Measurements from ENCODE around the gene CIPC. TPM values are rescaled to one million over a fixed set of nuclear protein-coding genes. Genes with fewer than 3 reads are reported as not detected.

CIPC gene
- total RNA-seq: 10 to 100 TPM; 28.8 to 32.4 TPM
- long read RNA-seq, donor 1, full-length matches to known transcripts: 4 of 5 reads
- long read RNA-seq, donor 1, partial matches to known transcripts: 1 of 5 reads
- long read RNA-seq, donor 1, other reads (novel, unspliced or antisense): 0 of 5 reads
- long read RNA-seq, donor 2: 0 reads

- intact Hi-C loops (cut with DNase I): no loop called here
These were observed at the start of gene CIPC for GRCh38 chr14:77097700-77098528. TSS of gene CIPC (plus strand) at chr14:77098258. CDS start at chr14:77105709, 7,451 bp downstream.

DNA sequence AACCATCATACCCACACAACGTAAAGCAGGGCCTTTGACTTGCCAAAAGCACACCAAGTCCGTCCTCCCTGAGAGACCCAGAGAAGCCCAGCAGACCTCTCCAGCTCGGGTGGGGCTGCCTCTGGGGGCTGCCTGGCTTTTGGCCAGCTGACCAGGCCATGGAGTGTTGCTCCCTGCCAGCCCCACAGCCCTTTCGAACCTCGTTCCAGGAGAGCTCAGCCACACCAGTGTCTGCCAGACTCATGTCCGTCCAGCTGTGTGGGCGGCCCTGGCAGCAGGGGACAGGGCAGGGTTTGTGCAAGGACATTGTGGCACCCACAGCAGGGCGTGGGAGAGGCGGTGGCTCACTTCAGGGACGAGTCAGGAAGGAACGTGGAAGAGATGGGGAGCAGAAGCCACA is 46.9 kb upstream of the CIPC start:
- intact Hi-C loops (cut with DNase I): loop anchor here in 1 of 2 donors (5.0 kb wide), 1 partner anchor 139 kb away; no protein-coding TSS in a partner anchor
- peak; percentile 94 for DNase-seq (ENCODE audit: low spot score)

More at GRCh38 chr14:77097700-77098528, at the start of gene CIPC:
- peak; percentile 100 for DNase-seq (ENCODE audit: low spot score)

- intact Hi-C loops (cut with DNase I): loop anchor here in 1 of 2 donors (5.0 kb wide), 1 partner anchor 140 kb away; no protein-coding TSS in a partner anchor
- DNase-seq (ENCODE audit: low spot score): peak; percentile 75
These were observed 45.6 kb upstream of the CIPC start for GRCh38 chr14:77052281-77053044.

DNA sequence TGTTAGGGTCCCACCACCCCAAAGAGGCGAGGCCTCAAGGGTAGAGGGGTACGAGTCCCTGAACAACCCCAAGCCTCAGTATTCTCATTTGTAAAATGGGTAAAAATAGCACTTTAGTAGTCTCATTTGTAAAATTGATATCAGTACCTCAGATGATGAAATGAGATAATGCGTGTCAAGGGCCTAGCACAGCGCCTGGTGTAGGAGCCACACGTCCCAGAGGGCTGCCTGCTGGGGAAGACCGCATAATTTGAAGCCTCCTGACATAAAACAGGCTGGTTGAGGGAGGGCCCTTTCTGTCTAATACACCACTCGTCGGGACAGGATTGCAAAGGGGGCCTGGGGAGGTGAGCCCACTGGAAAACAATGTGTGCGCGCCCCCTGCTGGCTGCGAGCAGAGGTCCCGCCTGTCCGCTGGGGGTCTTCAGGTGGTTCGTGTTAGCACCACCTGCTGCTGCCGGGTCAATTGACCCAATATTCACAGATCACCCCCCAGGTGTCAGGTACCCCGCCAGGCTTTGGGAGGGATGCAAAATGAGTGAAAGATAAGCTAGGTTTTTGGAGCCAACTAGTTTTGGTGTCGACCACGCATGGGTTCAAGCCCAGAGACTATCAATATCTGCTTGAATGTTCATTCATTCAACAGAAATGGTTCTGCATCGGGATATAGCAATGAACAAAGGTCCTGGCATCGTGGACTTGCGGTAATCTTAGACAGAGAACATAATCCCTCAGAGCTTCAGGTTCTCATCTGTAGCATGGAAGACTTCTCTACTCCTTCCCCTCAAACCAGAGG is 44.8 kb upstream of the CIPC start:
- intact Hi-C loops (cut with DNase I): loop anchor here in 1 of 2 donors (5.0 kb wide), 1 partner anchor 141 kb away; no protein-coding TSS in a partner anchor
- peak; percentile 88 for DNase-seq (ENCODE audit: low spot score)

DNA sequence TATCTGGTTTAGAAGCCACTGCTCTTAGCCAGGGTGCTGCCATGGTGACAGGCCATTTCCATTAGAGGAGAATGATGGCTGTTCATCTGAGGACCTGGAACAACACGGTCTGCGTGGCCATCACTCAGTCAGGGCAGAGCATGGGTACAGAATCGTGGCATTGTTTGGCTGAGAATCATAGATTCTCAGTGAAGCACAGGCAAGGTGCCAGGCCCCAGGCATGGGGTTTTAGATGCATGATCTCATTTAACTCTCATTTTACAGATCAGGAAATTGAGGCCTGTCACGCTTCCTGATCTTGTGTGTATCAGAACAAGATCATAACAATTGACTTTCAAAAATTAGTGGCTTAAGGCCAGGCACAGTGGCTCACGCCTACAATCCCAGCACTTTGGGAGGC is 42.8 kb upstream of the CIPC start:
- no peak for DNase-seq (ENCODE audit: low spot score)
- intact Hi-C loops (cut with DNase I): no loop called here

- no peak for DNase-seq (ENCODE audit: low spot score)
- intact Hi-C loops (cut with DNase I): no loop called here
These were observed 42.1 kb upstream of the CIPC start for GRCh38 chr14:77055981-77056380.

GRCh38 chr14:77058117-77058516 is 39.9 kb upstream of the CIPC start:
- intact Hi-C loops (cut with DNase I): no loop called here
- DNase-seq (ENCODE audit: low spot score): no peak

- DNase-seq (ENCODE audit: low spot score): no peak
- intact Hi-C loops (cut with DNase I): no loop called here
These were observed 39.3 kb upstream of the CIPC start for GRCh38 chr14:77058785-77059184.

DNA sequence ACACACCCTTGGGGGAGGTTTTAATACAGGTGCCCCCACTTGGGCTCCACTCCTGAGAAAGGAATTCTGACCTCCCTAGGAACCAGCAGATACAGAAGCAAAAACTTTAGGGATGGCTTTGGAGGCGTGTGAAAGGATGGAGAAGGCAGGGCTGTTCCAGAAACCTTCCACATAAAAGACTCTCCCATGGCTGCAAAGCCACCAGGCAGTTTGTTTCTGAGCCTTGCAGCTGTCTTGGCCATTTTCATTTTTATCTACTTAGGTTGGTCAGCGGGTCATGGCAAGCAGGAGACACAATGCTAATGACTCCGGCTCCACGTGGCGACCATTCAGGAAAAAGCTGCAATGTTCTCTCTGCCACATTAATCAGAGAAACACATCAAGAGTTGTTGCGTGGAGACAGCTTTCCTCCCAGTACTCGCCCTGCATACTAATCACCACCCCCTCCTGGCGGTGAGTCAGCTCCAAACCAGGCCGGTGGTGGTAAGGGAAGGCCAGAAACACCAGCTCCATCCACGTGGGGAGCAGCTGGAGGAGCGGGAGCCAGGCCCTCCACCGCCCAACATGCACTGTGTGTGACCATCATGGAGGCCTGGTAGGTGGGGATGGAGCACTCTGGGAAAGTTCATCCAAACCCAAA is 38.7 kb upstream of the CIPC start:
- peak; percentile 88 for DNase-seq (ENCODE audit: low spot score)
- intact Hi-C loops (cut with DNase I): no loop called here

DNA sequence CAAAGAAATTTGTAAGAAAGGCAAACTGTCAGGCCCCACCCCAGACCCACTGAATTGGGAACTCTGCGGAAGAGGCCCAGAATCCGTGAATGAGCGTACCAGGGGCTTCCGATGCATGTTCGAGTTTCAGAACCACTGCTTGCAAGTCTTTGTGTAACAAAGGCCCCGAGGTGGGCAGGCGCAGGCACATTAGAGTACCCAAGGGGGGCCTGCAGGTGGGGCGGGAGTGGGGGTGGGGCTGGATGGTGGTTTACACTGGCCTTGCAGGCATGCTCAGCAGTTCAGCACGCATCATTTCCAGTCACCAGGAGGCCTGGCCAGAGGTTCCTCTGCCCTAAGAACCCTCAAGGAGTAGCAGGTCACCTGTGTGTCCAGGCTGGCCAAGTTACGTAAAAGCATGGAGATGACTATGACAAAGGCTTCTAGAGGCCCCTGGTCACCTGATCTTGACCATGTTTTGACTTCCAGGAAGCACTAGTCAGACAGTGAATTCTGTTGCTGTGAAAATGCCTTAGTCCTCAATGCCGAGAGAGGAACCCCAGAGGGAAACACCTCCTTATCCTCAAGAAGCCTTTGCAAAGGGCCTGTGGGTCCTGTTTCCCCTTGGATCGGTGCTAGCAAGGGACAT is 36.3 kb upstream of the CIPC start:
- peak; percentile 24 for DNase-seq (ENCODE audit: low spot score)
- intact Hi-C loops (cut with DNase I): loop anchor here in 1 of 2 donors (5.0 kb wide), 1 partner anchor 149 kb away; no protein-coding TSS in a partner anchor

GRCh38 chr14:77062261-77062660 is 35.8 kb upstream of the CIPC start:
- peak; percentile 50 for DNase-seq (ENCODE audit: low spot score)
- intact Hi-C loops (cut with DNase I): loop anchor here in 1 of 2 donors (5.0 kb wide), 1 partner anchor 150 kb away; no protein-coding TSS in a partner anchor

DNA sequence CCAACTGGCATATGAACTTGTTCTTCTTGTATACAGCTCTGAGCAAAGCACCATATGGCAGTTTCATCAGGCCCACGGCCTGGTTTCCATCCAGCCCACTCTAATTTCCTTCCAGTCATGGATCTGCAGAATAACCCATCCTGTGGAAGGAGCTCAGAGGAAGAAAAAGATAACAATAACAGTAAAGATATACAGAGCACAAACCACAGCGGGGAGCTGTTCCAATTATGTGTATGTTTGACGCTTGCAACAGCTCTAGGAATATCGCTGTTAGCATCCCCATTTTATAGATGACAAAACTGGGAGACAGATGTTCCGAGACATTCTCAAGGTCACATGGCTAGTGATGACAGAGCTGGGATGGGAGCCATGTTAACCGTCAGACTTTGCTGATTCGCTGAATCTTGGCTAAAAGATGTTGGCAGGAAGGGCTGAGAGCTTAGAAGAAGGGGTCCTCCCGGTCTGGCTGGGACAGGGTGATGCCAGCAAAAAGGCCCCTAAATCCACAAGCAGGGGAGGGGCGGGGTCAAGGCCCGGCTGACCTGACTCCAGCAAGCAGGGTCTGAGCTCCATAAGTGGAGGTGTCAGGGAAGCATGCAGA is 34.4 kb upstream of the CIPC start:
- intact Hi-C loops (cut with DNase I): loop anchor here in 1 of 2 donors (5.0 kb wide), 1 partner anchor 151 kb away; no protein-coding TSS in a partner anchor
- no peak for DNase-seq (ENCODE audit: low spot score)

DNA sequence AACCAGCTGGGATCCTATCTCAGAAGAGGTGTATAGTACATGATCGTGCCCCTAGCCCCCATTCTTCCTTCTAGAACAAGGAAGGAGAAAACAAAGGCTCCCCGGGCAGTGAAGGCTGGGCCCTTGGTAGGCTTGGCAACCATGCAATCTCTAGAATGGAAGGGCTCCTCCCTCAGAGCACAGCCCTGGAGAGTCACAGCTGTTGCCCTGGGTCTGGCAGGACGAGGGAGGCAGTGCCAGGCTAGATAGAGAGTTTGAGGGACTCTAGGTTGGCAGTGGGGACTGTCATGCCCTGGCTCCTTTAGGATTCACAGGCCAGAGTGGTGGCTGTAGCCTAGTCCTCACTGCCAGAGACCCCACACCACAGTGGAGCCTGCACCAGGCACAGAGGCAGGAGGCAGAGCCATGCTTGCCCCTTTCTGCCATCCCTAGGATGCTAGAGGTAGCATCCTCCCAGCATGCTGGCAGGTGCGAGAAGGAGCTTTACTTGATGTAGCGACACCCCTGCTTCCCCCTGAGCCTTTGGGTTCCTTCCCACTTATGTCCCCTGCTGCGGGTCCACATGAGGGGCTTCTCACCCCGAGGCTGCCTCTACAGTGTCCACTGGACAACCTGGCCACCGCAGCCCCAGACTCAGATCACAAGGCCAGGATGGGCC is 33.4 kb upstream of the CIPC start:
- intact Hi-C loops (cut with DNase I): loop anchor here (5.0 kb wide), 2 partner anchors 152 to 192 kb away; no protein-coding TSS in a partner anchor

DNA sequence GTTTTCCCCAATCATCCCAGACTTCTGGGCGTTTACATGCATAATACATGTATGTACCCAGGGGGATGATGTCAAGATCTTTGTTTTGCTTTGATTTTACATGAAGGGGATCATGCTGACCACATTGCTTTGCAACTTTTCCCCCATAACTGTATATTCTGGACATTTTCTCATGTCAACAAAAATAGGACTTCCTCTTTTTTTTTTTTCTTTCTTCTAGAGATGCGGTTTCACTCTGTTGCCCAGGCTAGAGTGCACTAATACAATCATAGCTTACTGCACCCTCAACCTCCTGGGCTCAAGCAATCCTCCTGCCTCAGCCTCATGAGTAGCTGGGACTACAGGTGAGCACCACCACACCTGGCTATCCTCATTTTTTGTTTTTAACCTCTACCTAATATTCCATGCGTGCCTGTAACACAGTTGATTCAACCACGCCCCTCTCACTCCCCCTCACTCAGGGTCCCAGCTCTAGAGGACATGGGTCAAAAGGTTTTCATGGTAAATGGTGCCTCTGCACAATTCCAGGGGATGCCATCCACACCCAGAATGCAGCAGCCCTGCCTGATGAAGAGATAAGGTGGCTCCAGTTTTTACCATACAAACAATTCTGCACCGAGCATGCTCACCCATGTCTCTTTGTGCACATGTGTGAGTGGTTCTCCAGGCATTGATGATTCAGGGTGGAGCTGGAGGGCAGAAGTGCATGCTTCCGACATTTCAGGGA is 32.0 kb upstream of the CIPC start:
- intact Hi-C loops (cut with DNase I): loop anchor here (5.0 kb wide), 2 partner anchors 154 to 194 kb away; no protein-coding TSS in a partner anchor
- DNase-seq (ENCODE audit: low spot score): no peak

More for the DNA sequence above, 33.4 kb upstream of the CIPC start:
- no peak for DNase-seq (ENCODE audit: low spot score)

DNA sequence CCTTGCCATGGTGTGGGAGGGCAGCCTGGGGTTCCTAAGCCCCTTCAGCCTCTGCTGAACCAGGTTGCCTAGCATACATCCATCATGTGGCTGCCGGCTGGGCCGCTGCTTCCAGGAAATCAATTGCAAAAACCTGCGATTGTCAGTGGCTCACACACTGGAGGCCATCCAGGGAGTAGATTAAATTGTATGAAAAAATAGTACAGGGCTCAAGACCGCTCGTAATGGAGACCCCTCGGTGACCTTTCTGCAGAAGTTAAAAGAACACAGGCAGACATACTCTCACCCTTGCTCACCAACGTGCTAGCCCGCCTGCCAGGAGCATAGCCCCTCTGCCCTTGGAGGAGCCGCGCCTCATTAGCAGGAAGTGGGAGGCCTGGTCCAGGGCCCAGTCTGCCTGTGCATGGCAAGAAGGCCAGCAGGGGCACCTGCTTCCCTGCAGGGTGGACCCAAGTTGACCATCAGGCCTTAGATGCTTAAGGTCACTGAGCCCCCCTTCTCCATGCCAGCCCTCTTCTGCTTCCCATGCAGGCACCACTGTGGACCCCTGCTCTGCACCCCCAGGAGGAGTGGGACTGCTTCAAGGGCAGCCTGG is 31.4 kb upstream of the CIPC start:
- DNase-seq (ENCODE audit: low spot score): peak; percentile 71
- intact Hi-C loops (cut with DNase I): loop anchor here (5.0 kb wide), 2 partner anchors 154 to 194 kb away; no protein-coding TSS in a partner anchor
